Pancreas (tissue), 10 donors: ENCODE data around the gene RAD51B. TPM values are rescaled to one million over a fixed set of nuclear protein-coding genes. Genes with fewer than 3 reads are reported as not detected.
"Not testable (repeated sequence)": the region's sequence is repeated elsewhere in the genome, so short reads cannot be mapped to it uniquely, and the experiment has no call there.

ENCODE experiments used
- ATAC-seq, 4 donors: fragments of 200-7000 bp; cut with Tn5 transposase; one replicate each; pipeline versions ENCODE4 v1.8.0 to v1.9.1; 2020; ENCODE audit warnings: mild to moderate bottlenecking in 4 of 4, moderate library complexity in 4 of 4
- DNase-seq, 6 donors: peaks; one replicate each; pipeline ENCODE4 v3.0.0-alpha.2; 2020
- FAIRE-seq: peaks from 2 replicates; lab custom pipeline; 2012; peaks lifted over from hg19 to GRCh38; lab: Jason Lieb, UNC
- H3K27ac ChIP-seq, 4 donors: fragments of 200-600 bp; sonication (generic); 1 replicate in 3 of 4; 2 replicates in 1 of 4; pipeline versions ENCODE4 v1.5.0 to v1.8.0; 2020
- H3K27me3 ChIP-seq, 4 donors: fragments of 200-600 bp; one replicate each; pipeline ENCODE4 v1.8.0; 2021
- H3K36me3 ChIP-seq, 3 donors: fragments of 200-600 bp; sonication (generic) in 1 of 3; one replicate each; pipeline versions ENCODE4 v1.5.0 to v1.8.0; 2020 to 2021
- H3K4me1 ChIP-seq, 3 donors: fragments of 200-600 bp; one replicate each; pipeline ENCODE4 v1.8.0; 2021
- H3K4me3 ChIP-seq, 4 donors: fragments of 200-600 bp; sonication (generic) in 2 of 4; one replicate each; pipeline versions ENCODE4 v1.5.0 to v1.8.0; 2020 to 2021
- H3K9me3 ChIP-seq, 4 donors: fragments of 200-600 bp; one replicate each; pipeline ENCODE4 v1.8.0; 2021
- CTCF ChIP-seq, 4 donors: fragments of 200-600 bp; sonication (generic) in 3 of 4; IDR thresholded peaks; one replicate each; pipeline versions ENCODE4 v1.5.0 to v1.8.0; 2021; ENCODE audit warnings: antibody characterized with exemption in 4 of 4
- WGBS, 2 donors: extraction: QIAGEN DNeasy Blood & Tissue Kit; methylation state at CpG; one replicate each; pipeline ENCODE4 v1.1.7; 2013; 5-methylcytosine and 5-hydroxymethylcytosine counted together
- intact Hi-C, 3 donors: fragments of 100-400 bp; cut with DNase I; formaldehyde crosslinking; loops; one replicate each; pipeline versions ENCODE4 v1.11.1 to v1.14.2; 2022
- polyA plus RNA-seq, 2 donors: library from polyadenylated mRNA; stranded (reverse); fragments of 200-250 nt; gene quantifications; one replicate each; pipeline ENCODE4 v1.2.3, GENCODE V29; 2013
- total RNA-seq, 6 donors: library from RNA; stranded (reverse); fragmentation: NEBNext Ultra II Directional in 4 of 6; extraction: Animal tissue kit (Norgen Biotek cat#: 25700) in 4 of 6; gene quantifications; one replicate each; pipeline versions ENCODE4 v1.2.1 to v1.2.4, GENCODE V29; 2021 to 2023
- donor health status: healthy with polysubstance abuse.
- donor health status: DM: no; HTN: no; CAD: no; lungs with moderate emphysema.
- donor health status: DM: no; HTN: no; CAD: no.
- donor health status: control.
- donor health status: control.
- donor health status: Bipolar disorder and iron deficiency.
- donor health status: DM: yes; HTN: yes; CAD: no.
- donor health status: DM: no; HTN: no; CAD: no.
- donor health status: DM: no; HTN: no; CAD: no.
- donor health status: DM: yes; HTN: yes; CAD: no.

The RAD51B gene
- total and polyA plus RNA-seq, 8 donors, result 1.1 to 17.3 (median 5.8) TPM

GRCh38 chr14:68257969-68258368 lies 438.4 kb downstream of the RAD51B start:
- Histone ChIP-seq H3K27ac (no peak overlapping the region), H3K4me3 (no peak overlapping the region), H3K36me3 (no peaks in the 10 kb centered on the region), H3K9me3 (no peaks in the 10 kb centered on the region), H3K4me1 (peaks cover 0 to 9% (median 7%) of the 10 kb centered on the region in 3 donors), H3K27me3 (no peaks in the 10 kb centered on the region)
- ATAC-seq, result no peak
- WGBS, 2 donors, result 96% methylated on average over 4 of the region's 4 CpGs
- intact Hi-C loops, result no loop called here
- no peak for DNase-seq
- no peak for TF ChIP-seq CTCF (IDR thresholded peaks at IDR 0.05)
- FAIRE-seq, result no peak

- H3K27me3 ChIP-seq, H3K9me3 ChIP-seq, H3K36me3 ChIP-seq, FAIRE-seq, intact Hi-C loops, H3K4me3 ChIP-seq, H3K27ac ChIP-seq, DNase-seq, ATAC-seq, H3K4me1 ChIP-seq: not testable (repeated sequence)
- 84 to 95% methylated on average over 2 of the region's 2 CpGs for WGBS, 2 donors
Measured at GRCh38 chr14:68258995-68259394, 439.4 kb downstream of the RAD51B start.

GRCh38 chr14:68260121-68260520 lies 440.5 kb downstream of the RAD51B start:
- H3K9me3 ChIP-seq, result no peaks in the 10 kb centered on the region
- no peak for ATAC-seq
- peaks cover 0 to 7% (median 1%) of the 10 kb centered on the region in 3 donors for H3K4me1 ChIP-seq
- intact Hi-C loops, result no loop called here
- FAIRE-seq, result no peak
- H3K36me3 ChIP-seq, result no peaks in the 10 kb centered on the region
- no peak for TF ChIP-seq CTCF (IDR thresholded peaks at IDR 0.05)
- H3K4me3 ChIP-seq, result no peak overlapping the region
- H3K27ac ChIP-seq, result no peak overlapping the region
- 85 to 91% methylated on average over 2 of the region's 2 CpGs for WGBS, 2 donors
- DNase-seq, result no peak
- H3K27me3 ChIP-seq, result no peaks in the 10 kb centered on the region

GRCh38 chr14:68261092-68261842 lies 441.7 kb downstream of the RAD51B start:
- DNase-seq (no peak), ATAC-seq (no peak), FAIRE-seq (no peak)
- H3K27ac ChIP-seq, result no peak overlapping the region
- 80 to 89% methylated on average over 10 of the region's 10 CpGs for WGBS, 2 donors
- no peaks in the 10 kb centered on the region for H3K36me3 ChIP-seq
- H3K4me1 ChIP-seq, result no peaks in the 10 kb centered on the region
- no peak for TF ChIP-seq CTCF (IDR thresholded peaks at IDR 0.05)
- no peak overlapping the region for H3K4me3 ChIP-seq
- H3K9me3 ChIP-seq, result no peaks in the 10 kb centered on the region
- intact Hi-C loops, result no loop called here
- H3K27me3 ChIP-seq, result no peaks in the 10 kb centered on the region

GRCh38 chr14:68262567-68262966 lies 443.0 kb downstream of the RAD51B start:
- Histone ChIP-seq H3K4me1 (no peaks in the 10 kb centered on the region), H3K27ac (no peak overlapping the region), H3K36me3 (no peaks in the 10 kb centered on the region), H3K4me3 (no peak overlapping the region), H3K27me3 (no peaks in the 10 kb centered on the region), H3K9me3 (no peaks in the 10 kb centered on the region)
- intact Hi-C loops, result no loop called here
- no peak for TF ChIP-seq CTCF (IDR thresholded peaks at IDR 0.05)
- no peak for ATAC-seq
- 85 to 92% methylated on average over 3 of the region's 3 CpGs for WGBS, 2 donors
- no peak for DNase-seq
- FAIRE-seq, result no peak
